GM18907 (cell line): ENCODE results near the gene ERLIN1.

Experiments
- ATAC-seq: cut with Tn5 transposase; IDR thresholded peaks from one replicate; pipeline ENCODE4 v1.9.1; 2021; ENCODE audit warnings: mild to moderate bottlenecking, moderate library complexity; ENCODE audit not compliant: unreplicated experiment

ERLIN1 gene

DNA sequence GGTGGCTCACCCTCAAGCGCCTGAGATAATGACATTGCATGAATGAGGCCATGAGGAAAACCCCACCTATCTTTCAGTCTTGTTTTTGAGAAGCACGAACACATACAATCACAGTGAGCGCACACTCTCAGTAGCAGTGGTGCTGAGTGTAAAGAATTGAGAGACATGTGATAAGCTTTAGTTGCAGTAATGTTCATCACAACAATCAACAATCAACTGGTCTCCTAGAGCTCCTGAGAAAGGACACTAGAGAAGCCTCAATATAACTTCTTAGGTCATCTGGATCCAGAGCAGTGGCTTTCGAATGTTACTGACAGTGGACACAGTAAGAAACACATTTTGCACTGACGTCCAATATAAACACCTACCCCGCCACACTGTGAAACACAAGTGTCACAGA, 12.8 kb downstream of the ERLIN1 start:
- ATAC-seq: no peak

DNA sequence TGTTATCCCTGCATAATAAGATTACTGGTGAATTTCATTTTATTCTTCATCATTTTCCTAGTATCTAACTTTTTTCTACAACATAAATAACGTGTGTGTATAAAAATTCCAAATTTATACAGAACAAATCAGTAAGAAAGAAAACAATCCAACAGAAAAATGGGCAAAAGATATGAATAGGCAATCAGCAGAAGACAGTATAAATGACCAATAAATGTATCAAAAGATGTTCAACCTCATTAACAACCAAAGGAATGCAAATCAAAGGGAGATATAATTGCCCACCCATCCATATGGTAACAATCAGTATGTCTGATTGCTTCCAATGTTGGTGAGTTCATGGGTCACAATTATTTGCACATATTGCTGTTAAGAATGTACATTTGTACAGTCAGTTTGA, 13.5 kb downstream of the ERLIN1 start:
- no peak for ATAC-seq

DNA sequence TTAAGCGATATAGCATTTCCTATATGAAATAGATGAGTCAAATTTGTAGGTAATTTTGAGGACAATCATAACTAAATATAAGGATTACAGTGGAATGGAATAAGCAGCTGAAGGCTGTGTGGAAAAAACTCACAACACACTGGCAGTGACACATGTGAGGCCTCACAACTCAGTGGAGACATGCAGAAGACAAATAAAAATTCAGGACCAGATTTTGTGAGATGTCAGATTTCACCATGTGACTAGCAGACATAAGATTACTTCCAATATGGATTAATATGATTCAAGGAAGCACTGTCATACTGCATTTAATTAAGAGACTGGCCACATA, 17.6 kb downstream of the ERLIN1 start:
- no peak for ATAC-seq

DNA sequence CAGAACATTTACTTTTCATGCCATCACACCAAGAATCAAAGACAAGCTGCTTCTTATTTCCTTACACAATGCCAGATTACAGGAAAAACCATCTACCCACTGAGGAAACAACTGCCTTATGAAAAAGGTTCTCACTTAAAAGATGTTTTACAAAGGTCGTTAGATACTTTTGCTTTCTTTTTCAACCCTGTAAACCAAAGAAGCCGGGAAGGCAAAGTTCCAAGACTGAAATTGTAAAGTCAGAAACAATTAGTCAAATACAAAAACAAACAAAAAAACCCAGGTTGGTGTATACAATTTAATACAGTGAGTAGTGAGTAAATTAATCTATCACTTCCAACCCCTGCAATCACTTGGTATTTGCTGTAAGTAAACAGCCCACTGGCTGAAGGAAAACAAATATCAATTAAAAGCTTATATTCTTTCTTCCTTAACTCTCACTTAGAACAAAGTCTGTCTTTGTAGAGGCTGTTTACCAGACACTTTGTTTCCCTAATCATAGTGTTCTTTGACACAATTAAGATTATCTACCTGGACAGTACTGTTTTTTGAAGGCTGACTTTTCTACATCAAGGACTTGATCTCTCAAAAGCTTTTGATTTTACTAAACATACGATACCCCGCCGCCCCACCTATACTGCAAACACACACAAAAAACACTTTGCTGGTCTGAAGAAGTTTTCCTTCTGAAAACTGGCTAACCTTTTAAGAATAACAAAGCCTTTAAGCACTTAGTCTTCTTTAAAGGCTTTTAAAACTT, 18.1 kb downstream of the ERLIN1 start:
- no peak for ATAC-seq

DNA sequence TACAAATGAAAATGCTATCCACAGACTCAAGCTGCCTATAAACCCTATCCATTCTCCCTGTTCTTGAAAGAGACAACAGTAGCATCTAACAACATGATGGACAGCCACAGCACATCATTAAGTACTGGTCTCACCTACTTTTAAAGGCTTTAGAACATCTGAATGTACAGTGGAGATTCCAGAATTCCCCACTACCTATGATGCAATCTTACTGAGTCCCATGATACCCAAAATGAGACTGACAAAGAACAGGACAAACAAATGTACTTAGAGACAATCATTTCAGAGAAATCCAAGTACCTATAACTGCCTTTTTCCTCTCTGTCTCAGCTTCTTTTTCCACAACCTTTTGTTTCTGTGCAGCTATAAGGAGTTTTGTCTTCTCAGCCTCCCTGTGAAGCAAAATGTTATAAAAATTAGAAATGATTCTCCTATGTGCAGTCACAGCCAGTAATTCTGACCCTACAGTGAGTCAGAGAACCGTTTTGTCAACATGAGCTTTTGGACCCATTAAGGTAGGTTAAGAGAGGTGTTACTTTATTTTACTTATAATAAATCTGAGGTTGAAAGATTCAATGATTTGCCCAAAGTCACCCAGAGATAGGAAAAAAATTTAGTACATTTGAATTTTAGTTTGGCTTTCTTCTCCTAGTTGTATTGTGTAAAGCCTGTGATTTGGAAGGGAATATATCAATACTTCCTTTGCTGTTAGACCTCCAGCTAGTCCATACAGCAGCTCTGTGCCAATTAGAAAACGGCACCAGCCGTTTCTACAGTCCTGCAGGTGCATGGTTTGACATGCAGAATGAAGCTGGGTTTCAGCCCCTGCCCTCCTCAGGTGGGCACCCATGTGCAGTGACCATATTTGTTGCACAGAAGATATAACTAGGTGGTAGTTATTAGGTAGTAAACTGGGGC, 21.9 kb downstream of the ERLIN1 start:
- no peak for ATAC-seq

DNA sequence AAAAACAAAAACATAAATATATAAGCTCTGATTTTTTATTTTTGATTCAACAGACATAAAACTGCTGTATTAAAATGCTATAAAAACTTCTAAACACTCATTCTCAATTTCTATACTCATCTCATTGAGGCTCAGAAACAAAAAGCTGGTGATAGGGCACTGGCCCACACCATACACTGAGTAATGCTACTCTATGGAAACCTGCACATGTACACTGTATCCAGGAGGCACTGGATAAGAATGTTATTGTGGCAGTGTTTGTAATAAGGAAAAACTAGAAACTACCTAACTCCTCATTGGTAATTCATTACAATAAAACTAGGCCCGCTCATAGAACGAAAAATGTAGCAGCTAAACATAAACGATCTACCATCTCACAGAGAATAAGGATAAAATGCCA, 23.1 kb downstream of the ERLIN1 start:
- ATAC-seq: no peak

DNA sequence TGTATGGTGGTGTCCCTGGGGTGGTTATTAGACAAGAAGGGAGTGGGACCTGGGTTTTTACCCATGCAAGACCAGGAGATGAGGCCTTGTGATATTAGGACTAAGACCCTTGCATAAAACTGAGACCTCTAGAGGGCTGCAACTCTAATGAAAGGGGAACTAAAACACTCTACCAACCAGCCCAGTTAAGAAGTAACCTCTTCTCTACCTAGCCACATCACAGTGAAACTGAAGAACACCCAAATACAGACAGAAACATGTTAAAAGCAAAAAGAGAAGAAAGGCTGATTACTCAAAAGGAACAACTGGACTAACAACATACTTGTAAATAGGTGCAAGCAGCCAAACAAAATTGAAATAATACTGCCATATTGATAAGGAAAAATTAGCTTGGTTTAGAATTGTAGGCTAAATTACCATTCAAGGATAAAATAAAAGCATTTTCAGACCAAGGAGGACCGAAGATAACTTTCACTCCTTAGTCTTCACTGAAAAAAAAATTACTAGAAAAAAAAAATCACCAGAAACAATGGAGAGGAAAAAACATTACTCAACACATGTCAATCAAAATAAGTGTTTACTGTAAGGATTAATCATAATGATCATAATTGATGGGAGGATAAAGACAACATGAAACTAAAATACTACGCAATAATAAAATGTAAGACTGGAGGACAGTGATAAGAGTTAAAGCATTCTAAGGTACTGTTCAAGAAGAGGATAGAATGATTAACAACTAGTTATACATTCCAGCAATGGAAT, 27.6 kb downstream of the ERLIN1 start:
- ATAC-seq: peak; percentile 88

DNA sequence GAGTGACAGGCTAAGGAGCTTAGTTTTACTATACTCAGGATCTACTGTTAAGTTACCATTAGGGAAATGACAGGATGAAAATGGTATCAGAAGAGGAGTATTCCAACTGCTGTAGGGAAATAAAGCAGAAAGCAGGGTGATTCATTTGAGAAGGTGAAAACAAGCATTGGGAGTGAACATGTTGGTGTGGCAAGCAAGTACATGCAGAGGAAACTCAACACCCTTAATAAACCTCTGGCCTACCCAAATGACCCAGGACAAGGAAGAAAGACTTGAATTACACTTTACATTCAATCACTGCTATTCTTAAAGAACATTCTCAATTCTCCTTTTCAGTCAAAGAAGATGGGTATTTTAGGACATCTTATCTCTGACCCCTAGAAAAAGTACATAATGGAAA, 28.7 kb downstream of the ERLIN1 start:
- ATAC-seq: no peak

DNA sequence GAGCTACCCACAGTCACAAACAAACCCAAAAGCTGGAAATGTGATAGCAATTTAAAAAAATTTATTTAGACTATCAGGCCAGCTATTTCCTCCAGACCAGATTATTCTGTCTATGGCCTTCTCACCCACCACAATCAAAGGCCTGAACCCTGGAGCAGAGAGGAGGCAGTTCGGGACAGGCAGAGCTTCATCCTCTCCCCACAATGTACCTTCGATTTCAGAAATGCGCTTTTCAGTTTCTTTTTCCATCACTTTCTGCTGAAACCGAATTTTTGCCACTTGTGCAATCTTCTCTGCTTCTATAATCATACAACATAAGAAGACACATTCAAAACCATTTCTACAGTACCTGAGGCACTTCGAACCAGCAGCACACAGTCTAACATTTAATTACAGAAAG, 29.9 kb downstream of the ERLIN1 start:
- ATAC-seq: no peak

DNA sequence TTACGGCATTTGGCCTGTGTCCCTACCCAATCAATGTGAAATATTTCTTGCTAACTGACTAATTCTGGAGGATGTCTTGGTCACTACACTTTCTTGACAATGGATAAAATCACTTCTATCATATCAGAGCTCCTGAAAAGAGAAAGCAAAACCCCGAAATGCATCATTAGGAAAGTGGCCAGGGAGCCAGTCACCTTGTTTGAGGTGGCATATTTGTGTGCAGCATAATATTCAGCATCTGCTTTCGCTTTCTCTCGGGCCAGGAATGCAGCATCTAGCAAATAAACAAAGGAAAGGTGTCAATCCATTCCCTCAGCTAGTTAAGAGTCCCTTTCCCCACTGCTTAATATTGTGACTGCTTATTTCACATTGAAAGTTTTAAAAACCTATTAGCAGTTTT, 31.2 kb downstream of the ERLIN1 start:
- ATAC-seq: no peak

DNA sequence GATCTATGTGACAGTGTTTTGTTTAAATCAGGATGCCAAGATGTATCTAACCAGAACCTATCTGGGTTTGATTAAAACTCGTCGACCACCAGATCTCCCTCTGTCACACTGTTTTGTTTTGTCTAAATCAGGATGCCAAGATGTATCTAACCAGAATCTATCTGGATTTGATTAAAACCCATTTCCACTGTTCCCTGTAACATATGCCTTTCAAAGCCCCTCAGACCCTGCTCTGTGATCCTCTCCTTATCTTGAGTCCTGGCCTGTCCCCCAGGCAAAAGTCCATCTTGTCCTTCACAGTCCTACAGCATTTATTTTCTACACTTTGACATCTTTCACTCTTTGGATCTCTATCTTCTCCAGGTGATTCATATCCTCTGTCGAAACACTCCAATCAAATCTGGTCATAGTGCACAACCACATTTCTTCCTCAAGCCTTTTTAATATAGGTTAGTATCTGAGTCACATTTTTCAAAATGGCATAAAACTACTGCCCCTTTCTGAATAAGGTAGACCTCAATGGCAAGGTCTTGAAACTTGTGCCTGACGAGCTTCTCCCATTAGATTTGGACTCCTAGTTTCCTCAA, 32.5 kb downstream of the ERLIN1 start:
- ATAC-seq: no peak

DNA sequence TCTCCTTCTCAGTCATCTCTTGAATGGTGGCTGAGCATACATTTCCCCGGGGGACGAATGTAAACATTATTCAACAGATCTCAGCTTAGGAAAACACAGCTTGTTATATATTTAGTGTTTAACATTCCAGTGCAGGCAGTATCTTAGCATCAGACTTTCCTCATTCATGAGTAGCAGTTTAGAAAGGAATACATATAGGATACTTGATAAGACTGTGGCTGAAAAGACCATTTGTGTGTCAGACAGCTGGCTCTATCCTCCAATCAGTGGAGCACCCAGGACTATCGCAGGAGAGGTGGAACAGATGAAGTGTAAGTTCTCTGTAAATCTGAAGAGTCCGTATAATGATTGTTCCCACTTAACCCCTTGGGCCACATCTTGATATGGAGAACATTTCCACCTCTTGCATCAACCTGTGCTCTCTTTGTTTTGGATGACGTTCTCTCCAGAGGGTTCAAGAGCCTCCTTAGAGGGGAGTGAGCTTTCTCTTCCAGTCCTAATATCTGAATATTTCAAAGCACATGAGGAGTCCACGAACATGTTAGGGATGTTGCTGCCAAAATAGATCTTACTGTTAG, 34.0 kb downstream of the ERLIN1 start:
- no peak for ATAC-seq

DNA sequence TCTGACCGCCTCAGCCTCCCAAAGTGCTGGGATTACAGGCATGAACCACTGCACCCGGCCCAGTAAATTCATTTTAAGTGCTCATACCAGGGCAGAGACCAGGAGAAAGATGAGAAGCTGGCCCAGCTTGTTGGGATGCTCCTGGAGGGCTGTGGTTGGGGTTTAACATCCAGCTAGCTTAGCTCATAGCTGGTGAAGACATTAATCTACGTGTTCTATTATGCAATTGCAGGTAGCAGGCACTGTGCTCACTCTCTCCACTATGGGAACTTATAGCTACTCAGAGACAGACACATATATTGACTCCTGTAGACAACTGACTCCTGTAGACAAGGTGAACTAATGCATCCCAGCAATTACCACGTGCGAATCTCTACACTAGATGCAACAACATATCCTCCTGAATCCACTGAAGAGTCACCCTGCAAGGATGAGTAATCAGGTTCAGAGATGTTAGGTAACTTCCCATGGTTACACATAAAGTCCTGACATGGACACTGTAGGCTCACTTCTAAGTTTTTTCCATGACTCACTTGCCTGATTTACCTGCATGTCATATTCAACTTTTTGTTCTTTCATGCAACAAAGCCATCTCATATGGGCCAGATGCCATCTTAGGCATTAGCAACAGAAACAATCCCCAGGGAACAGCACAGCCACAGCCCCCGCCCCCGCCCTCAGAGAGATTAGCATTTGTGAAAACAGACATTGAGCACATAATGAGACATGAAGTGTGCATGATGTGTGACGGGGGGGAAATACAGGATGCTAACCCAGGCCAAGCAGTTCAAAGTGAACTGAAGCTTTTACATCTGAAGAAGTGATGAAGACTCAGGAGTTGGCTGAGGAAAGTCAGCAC, 37.2 kb downstream of the ERLIN1 start:
- ATAC-seq: peak; percentile 61

DNA sequence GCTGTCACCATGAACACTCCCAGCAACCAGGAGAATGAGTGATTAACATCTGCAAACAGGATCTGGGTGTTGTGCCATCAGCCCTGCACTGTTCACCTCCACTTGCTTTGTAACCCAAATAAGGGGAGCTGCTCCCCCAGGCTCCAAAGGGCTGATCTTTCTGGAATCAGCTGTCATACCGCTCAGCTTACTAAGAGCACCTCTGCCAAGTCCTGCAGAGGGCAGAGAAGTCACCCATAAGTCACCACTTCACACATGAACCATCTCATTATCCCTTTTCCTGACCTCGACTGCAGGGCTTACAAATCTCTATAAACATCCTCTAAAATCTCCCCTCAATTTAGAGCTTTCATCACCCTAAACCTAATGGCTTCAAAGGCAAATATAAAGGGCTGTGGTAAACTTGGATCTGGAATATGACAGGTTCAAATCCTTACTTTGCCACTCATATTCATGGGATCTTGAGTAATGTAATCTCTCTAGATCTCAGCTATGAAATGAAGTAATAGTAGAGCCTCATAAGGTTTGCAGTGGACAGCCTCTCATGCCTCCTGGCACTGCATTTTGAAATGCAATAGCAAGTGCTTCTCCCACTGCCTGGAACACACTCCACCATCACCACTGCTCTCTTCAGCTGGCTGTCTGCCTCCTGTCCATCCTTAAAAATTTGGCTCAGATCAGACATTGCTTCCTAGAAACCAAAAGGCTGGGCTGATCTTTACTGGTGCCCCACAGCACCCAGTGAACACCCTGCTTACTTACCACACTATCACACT, 38.8 kb downstream of the ERLIN1 start:
- no peak for ATAC-seq

DNA sequence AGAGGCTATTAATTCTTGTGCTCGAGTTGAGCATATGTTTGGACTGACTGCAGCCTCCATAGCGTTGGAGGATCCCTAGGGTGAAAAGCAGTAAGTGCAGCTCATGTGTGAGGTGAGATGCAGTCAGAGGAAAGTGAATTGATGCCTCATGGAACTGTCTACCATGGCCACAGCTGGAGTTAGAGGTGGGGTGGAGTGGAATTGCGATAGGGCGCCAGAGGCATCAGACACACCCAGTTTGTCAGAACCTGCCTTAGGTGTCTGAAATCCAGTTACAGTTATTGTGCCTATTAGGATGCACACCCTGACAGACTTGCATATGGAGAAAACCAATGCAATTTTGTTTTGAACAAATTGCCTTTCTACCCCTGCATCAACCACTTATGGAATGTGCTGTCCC, 39.4 kb downstream of the ERLIN1 start:
- no peak for ATAC-seq

DNA sequence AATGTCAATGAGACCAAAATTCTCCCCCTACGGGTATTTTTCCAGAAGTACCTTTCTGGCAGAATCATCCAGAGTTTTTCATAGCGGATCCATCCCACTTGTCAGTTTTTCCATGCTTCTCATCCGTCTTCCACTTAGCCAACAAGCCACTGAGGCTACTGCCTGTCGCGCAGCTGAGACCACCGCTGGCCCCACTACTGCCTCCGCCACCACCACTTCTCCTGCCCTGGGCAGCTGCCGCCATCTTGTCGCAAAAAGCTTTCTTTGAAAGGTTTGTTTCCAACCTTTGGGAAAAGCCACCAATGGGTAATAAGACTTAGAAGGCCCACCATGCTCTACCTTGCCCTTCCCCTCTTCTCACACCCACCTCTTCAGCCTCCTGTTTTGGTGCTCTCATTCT, 42.1 kb downstream of the ERLIN1 start:
- no peak for ATAC-seq

DNA sequence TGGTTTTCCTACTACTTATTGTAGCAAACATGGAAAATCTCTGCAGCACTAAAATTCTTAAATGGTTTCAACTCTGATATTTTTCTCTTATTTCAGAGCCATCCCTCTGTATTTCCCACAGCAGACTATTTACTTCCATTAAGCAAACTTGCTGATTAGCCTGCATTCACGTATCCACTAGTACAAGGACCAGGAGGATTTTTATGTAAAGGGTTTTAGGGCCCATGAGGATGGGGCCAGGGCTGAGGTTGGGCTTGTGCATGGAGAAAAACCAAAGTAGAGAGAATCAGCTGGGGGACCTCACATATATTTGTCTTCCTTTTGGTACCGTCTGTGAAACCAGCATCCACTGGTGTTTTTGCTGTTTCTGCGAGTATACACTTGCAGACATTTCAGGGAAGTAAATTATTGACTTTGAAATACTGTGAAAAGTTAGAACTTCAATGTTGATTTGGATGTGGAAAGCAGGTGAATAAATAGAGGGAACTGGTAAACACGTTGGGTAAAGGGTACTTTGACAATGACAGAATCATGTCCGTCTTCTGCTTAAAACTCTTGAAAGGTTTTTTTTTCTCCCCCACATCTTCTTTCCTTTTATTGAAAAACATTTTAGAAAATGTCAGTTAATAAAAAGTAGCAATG, 44.3 kb downstream of the ERLIN1 start:
- ATAC-seq: no peak

DNA sequence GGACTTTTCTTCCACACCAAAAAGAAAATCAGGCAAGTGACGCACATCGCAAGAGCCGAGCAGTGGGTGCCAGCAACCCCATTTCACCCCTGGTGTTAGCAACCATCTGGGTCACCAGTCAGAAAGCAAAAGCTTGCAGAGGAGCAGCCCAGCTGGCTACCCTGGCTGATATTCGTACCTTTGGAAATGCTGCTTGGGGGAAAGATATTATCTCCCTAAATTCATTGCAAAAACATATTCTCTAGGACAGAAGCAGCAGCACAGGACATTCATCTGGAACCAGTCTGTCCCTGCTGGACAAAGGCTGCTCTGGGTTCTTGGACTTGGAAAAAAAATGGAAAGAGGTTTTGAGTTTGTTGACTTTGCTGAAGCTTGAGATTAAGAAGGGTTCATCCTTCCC, 45.8 kb downstream of the ERLIN1 start:
- ATAC-seq: no peak
